H1 (cell line): ENCODE results near the gene GATB. TPM values are rescaled to one million over a fixed set of nuclear protein-coding genes. Genes with fewer than 3 reads are reported as not detected.

ENCODE experiments used
- ATF2 ChIP-seq: IDR thresholded peaks from 2 replicates; pipeline ENCODE4 v1.6.1; 2012; ENCODE audit warnings: low read length, inconsistent platforms
- BRCA1 ChIP-seq: IDR thresholded peaks from 2 replicates; pipeline ENCODE4 v1.6.1; 2012; ENCODE audit warnings: low read depth, low read length, improper control_type of control experiment
- CHD7 ChIP-seq: fragments of 300-600 bp; sonication (generic); IDR thresholded peaks from 2 replicates; pipeline ENCODE4 v1.7.1; 2012; ENCODE audit warnings: low read length, moderate library complexity, mild to moderate bottlenecking, inconsistent platforms; ENCODE audit not compliant: insufficient replicate concordance
- CREB1 ChIP-seq: IDR thresholded peaks from 2 replicates; pipeline ENCODE4 v1.6.1; 2012; ENCODE audit warnings: inconsistent platforms
- MAFK ChIP-seq: IDR thresholded peaks from 2 replicates; pipeline ENCODE4 v1.6.1; 2012; ENCODE audit warnings: low read depth, mild to moderate bottlenecking, improper control_type of control experiment, low read length
- SP1 ChIP-seq: IDR thresholded peaks from 2 replicates; pipeline ENCODE4 v1.6.1; 2011; ENCODE audit warnings: low read depth, low read length
- TAF1 ChIP-seq: IDR thresholded peaks from 2 replicates; pipeline ENCODE4 v1.6.1; 2011; ENCODE audit warnings: mild to moderate bottlenecking, low read depth, low read length
- polyA plus RNA-seq, 7 experiments: library from polyadenylated mRNA; depleted of rRNA in 3 of 7; stranded (reverse) in 5 of 7; unstranded in 2 of 7; fragments of >200 nt in 5 of 7; fragments of 200-250 nt in 2 of 7; gene quantifications; 1 replicate in 5 of 7; 2 replicates in 1 of 7; 4 replicates in 1 of 7; pipeline versions ENCODE4 v1.2.1 to v1.2.3, GENCODE V29; 2011 to 2013; ENCODE audit warnings: missing spikeins in 2 of 7, mixed read lengths in 2 of 7
- total RNA-seq: library from RNA; stranded (reverse); fragmentation: NEBNext Ultra II Directional; extraction: Animal tissue kit (Norgen Biotek cat#: 25700); gene quantifications from 2 replicates; pipeline ENCODE4 v1.2.1, GENCODE V29; 2021

GATB gene
- total and polyA plus RNA-seq, 2 of the 8 experiments (the other 6 are each of a cell fraction or from before 2014, with no cell fraction given), result 15.3 to 18.0 TPM

- no peak for TF ChIP-seq CHD7
- TF ChIP-seq CREB1, result no peak
- no peak for TF ChIP-seq TAF1
- no peak for TF ChIP-seq SP1
- no peak for TF ChIP-seq MAFK
- TF ChIP-seq ATF2, result no peak
- no peak for TF ChIP-seq BRCA1
Measured at GRCh38 chr4:151798678-151799416, 38.0 kb upstream of the GATB start (continued).
